Measurements from ENCODE around the gene CASP9. TPM values are rescaled to one million over a fixed set of nuclear protein-coding genes. Genes with fewer than 3 reads are reported as not detected.

Gene CASP9
- total RNA-seq, 1 experiment from 2014 or later: 15.9 TPM

DNA sequence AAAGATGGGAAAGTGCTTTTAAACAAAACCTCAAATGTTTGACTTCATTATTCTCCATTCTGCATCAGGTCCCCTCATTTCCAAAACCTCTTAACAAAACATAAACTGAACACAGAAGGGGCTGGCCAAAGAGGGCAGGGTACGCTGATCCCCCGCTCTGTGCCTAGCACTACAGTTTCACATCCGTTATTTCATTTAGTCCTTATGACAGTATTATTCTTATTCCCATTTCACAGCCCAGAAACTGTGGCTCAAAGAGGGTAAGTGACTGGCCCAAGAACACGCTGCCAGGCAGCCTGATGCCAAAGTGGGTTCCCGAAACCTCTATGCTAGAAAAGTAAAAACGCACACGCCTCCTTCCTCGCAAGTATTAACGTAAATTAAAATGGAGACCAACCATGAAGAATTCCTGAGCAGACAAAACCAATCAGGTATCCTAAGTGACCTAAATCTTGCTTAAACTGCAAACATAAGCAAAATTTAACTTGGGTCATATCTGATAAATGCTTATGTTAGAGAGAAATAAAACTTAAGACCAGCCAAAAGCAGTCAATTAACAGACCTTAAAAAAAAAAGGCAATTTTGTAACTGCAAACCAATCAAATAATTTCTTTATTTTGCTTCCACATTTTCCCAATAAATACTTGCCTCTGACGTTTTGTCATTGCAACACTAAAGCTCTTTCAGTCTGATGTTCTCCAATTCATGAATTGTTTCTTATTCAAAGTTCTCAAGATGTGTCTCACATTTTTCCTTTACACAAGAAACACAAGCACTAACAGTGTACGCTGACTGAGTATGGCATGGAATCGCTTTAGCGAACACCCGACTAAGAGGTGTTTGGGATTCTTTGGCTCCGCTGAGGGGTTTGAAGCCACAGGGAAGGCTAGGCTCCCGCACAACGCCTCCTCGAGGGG, 653 bp downstream of the CASP9 start:
- Histone ChIP-seq H3K18ac (ENCODE audit: insufficient read length, low read depth, low read length) (peak overlapping the region; percentile 18), H2AK5ac (ENCODE audit: insufficient read length, low read length) (no peak overlapping the region), H2BK120ac (ENCODE audit: low read depth, low read length, poor library complexity, severe bottlenecking) (no peak overlapping the region), H3K4me2 (ENCODE audit: insufficient read depth, insufficient read length, low read length) (peak overlapping the region; percentile 86), H2BK12ac (ENCODE audit: insufficient read length, low read depth, low read length) (no peak overlapping the region), H3K14ac (ENCODE audit: insufficient read depth, low read length) (peak overlapping the region; percentile 72; the same call in 1 of the 2 replicates), H4K8ac (replicated peaks; ENCODE audit: insufficient read length, low read depth, low read length) (no peak overlapping the region), H3K79me1 (ENCODE audit: insufficient read depth, low read depth, low read length, poor library complexity, severe bottlenecking) (no peaks in the 10 kb centered on the region), H3K27ac (ENCODE audit: insufficient read length, low read depth, low read length) (no peak overlapping the region), H3K9ac (ENCODE audit: extremely low read depth, insufficient read length, low read length) (peak overlapping the region; percentile 93), H3K56ac (ENCODE audit: insufficient read length, low read depth, low read length) (no peak overlapping the region), H3K23ac (ENCODE audit: insufficient read length, low read depth, low read length) (no peak overlapping the region), H3K4ac (ENCODE audit: low read depth, low read length) (no peak overlapping the region), H3T11ph (ENCODE audit: low read length) (no peak overlapping the region), H4K91ac (ENCODE audit: insufficient read length, low read depth, low read length) (no peak overlapping the region), H2BK15ac (ENCODE audit: low read depth, low read length) (no peak overlapping the region), H2AFZ (ENCODE audit: low read length) (no peak overlapping the region), H3K79me2 (ENCODE audit: insufficient read depth, low read length) (no peaks in the 10 kb centered on the region), H2BK5ac (ENCODE audit: insufficient read length, low read length) (no peak overlapping the region), H4K20me1 (ENCODE audit: control insufficient read depth, insufficient read depth, insufficient read length) (no peaks in the 10 kb centered on the region), H3K27me3 (ENCODE audit: insufficient read depth, low read length) (no peaks in the 10 kb centered on the region), H4K5ac (ENCODE audit: insufficient read length, low read depth, low read length) (no peak overlapping the region), H3K4me1 (ENCODE audit: insufficient read depth, low read length) (peaks cover 3% of the 10 kb centered on the region; the same call in 1 of the 2 replicates), H3K9me3 (ENCODE audit: control insufficient read depth, low read depth, low read length) (no peaks in the 10 kb centered on the region), H2BK20ac (ENCODE audit: low read depth, low read length, poor library complexity, severe bottlenecking) (no peak overlapping the region), H3K23me2 (ENCODE audit: insufficient read length, low read depth, low read length, poor library complexity, severe bottlenecking) (peaks cover 8% of the 10 kb centered on the region)
- TF ChIP-seq, protein P1, sequence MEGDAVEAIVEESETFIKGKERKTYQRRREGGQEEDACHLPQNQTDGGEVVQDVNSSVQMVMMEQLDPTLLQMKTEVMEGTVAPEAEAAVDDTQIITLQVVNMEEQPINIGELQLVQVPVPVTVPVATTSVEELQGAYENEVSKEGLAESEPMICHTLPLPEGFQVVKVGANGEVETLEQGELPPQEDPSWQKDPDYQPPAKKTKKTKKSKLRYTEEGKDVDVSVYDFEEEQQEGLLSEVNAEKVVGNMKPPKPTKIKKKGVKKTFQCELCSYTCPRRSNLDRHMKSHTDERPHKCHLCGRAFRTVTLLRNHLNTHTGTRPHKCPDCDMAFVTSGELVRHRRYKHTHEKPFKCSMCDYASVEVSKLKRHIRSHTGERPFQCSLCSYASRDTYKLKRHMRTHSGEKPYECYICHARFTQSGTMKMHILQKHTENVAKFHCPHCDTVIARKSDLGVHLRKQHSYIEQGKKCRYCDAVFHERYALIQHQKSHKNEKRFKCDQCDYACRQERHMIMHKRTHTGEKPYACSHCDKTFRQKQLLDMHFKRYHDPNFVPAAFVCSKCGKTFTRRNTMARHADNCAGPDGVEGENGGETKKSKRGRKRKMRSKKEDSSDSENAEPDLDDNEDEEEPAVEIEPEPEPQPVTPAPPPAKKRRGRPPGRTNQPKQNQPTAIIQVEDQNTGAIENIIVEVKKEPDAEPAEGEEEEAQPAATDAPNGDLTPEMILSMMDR (conservative IDR thresholded peaks at IDR 0.05): no peak
- Mint-ChIP-seq H3K36me3 (ENCODE audit: insufficient read depth in 1 of 3, low read depth in 3 of 3) (peaks cover 0 to 11% (median 2%) of the 10 kb centered on the region in 3 experiments; a peak in 3 of 7 replicates), H3K4me3 (peak overlapping the region; percentile 92 to 95), H3K27ac (peak overlapping the region; percentile 11 to 97 (median 92); a peak in 5 of 7 replicates), H3K4me1 (peaks cover 28 to 43% of the 10 kb centered on the region in 2 experiments), H3K9me3 (no peaks in the 10 kb centered on the region), H3K27me3 (ENCODE audit: low read depth) (no peaks in the 10 kb centered on the region)
- no peak for DNase-seq
- WGBS (ENCODE audit: extremely low coverage, insufficient read length, low lambda C conversion rate): no CpG with 5 or more reads among the region's 18 CpGs
